GM19193 (cell line): Measurements from ENCODE around the gene SLC16A10.

ENCODE experiments used
- POLR2A ChIP-seq: IDR thresholded peaks from 4 replicates; pipeline ENCODE4 v1.6.1; 2011; ENCODE audit not compliant: insufficient read depth, insufficient read length; ENCODE audit errors: extremely low read depth

The SLC16A10 gene

GRCh38 chr6:111172563-111172962, 85.3 kb downstream of the SLC16A10 start:
- no peak for TF ChIP-seq POLR2A

- no peak for TF ChIP-seq POLR2A
Observed at GRCh38 chr6:111173341-111173740, 86.0 kb downstream of the SLC16A10 start.

GRCh38 chr6:111173946-111174345, 86.6 kb downstream of the SLC16A10 start:
- TF ChIP-seq POLR2A = no peak

- no peak for TF ChIP-seq POLR2A
Observed at GRCh38 chr6:111175109-111175508, 87.8 kb downstream of the SLC16A10 start.

- TF ChIP-seq POLR2A = no peak
Observed at GRCh38 chr6:111176038-111176759, 88.9 kb downstream of the SLC16A10 start.

GRCh38 chr6:111176760-111177099, 89.4 kb downstream of the SLC16A10 start:
- no peak for TF ChIP-seq POLR2A

GRCh38 chr6:111177131-111177530, 89.8 kb downstream of the SLC16A10 start:
- TF ChIP-seq POLR2A = no peak

- TF ChIP-seq POLR2A = no peak
Observed at GRCh38 chr6:111183702-111184517, 96.6 kb downstream of the SLC16A10 start.

- TF ChIP-seq POLR2A = no peak
Observed at GRCh38 chr6:111184827-111185532, 97.7 kb downstream of the SLC16A10 start.

GRCh38 chr6:111185954-111186353, 98.7 kb downstream of the SLC16A10 start:
- TF ChIP-seq POLR2A = no peak

- TF ChIP-seq POLR2A = no peak
Observed at GRCh38 chr6:111187874-111188273, 100.6 kb downstream of the SLC16A10 start.

GRCh38 chr6:111190637-111191036, 103.3 kb downstream of the SLC16A10 start:
- TF ChIP-seq POLR2A = no peak

GRCh38 chr6:111192911-111193555, 105.7 kb downstream of the SLC16A10 start:
- TF ChIP-seq POLR2A = no peak

GRCh38 chr6:111195656-111196055, 108.4 kb downstream of the SLC16A10 start:
- no peak for TF ChIP-seq POLR2A

- TF ChIP-seq POLR2A = no peak
Observed at GRCh38 chr6:111198841-111199240, 111.5 kb downstream of the SLC16A10 start.

- TF ChIP-seq POLR2A = no peak
Observed at GRCh38 chr6:111199935-111200334, 112.6 kb downstream of the SLC16A10 start.
